Skeletal muscle tissue (tissue), 4 donors: ENCODE results near the gene HJURP. TPM values are rescaled to one million over a fixed set of nuclear protein-coding genes. Genes with fewer than 3 reads are reported as not detected.

Source experiments
- H3K27ac ChIP-seq: one replicate; pipeline ENCODE4 v1.7.0; 2013; ENCODE audit warnings: mild to moderate bottlenecking, low read depth, low read length, inconsistent platforms
- H3K27me3 ChIP-seq, 3 donors: one replicate each; pipeline ENCODE4 v1.7.0; 2013; ENCODE audit warnings: low read length in 3 of 3; ENCODE audit not compliant: control insufficient read depth in 3 of 3, insufficient read depth in 3 of 3
- H3K36me3 ChIP-seq, 3 donors: one replicate each; pipeline ENCODE4 v1.7.0; 2013; ENCODE audit warnings: low read length in 3 of 3; ENCODE audit not compliant: control insufficient read depth in 3 of 3, insufficient read depth in 3 of 3
- H3K4me1 ChIP-seq, 3 donors: one replicate each; pipeline ENCODE4 v1.7.0; 2013; ENCODE audit warnings: low read length in 3 of 3, mild to moderate bottlenecking in 3 of 3; ENCODE audit not compliant: control insufficient read depth in 3 of 3, insufficient read depth in 3 of 3
- H3K4me3 ChIP-seq, 3 donors: one replicate each; pipeline ENCODE4 v1.7.0; 2013; ENCODE audit warnings: low read length in 3 of 3
- H3K9ac ChIP-seq, 3 donors: one replicate each; pipeline ENCODE4 v1.7.0; 2013; ENCODE audit warnings: low read length in 3 of 3, mild to moderate bottlenecking in 3 of 3, moderate library complexity in 2 of 3, low read depth in 1 of 3
- H3K9me3 ChIP-seq, 3 donors: one replicate each; pipeline ENCODE4 v1.7.0; 2013; ENCODE audit warnings: low read length in 3 of 3; ENCODE audit not compliant: control insufficient read depth in 3 of 3
- total RNA-seq: library from RNA; depleted of rRNA; stranded (reverse); fragments of >200 nt; gene quantifications from one replicate; pipeline ENCODE4 v1.2.3, GENCODE V29; 2014
- donor health status: Osteomylitis.

The HJURP gene
- total RNA-seq, 1 donor from 2014 or later, result 3.1 TPM

- Histone ChIP-seq H3K4me1 (no peaks in the 10 kb centered on the region), H3K4me3 (no peak overlapping the region), H3K36me3 (no peaks in the 10 kb centered on the region), H3K9ac (no peak overlapping the region), H3K27me3 (no peaks in the 10 kb centered on the region), H3K27ac (no peak overlapping the region), H3K9me3 (peaks cover 0 to 2% (median 0%) of the 10 kb centered on the region in 3 donors)
Observed at GRCh38 chr2:233832869-233833311, 21.4 kb downstream of the HJURP start.

- no peaks in the 10 kb centered on the region for H3K27me3 ChIP-seq
- peaks cover 0 to 2% (median 0%) of the 10 kb centered on the region in 3 donors for H3K9me3 ChIP-seq
- H3K27ac ChIP-seq, result no peak overlapping the region
- no peak overlapping the region for H3K4me3 ChIP-seq
- no peaks in the 10 kb centered on the region for H3K36me3 ChIP-seq
- H3K4me1 ChIP-seq, result no peaks in the 10 kb centered on the region
- no peak overlapping the region for H3K9ac ChIP-seq
Observed at GRCh38 chr2:233832414-233832813, 21.9 kb downstream of the HJURP start.

- H3K9ac ChIP-seq, result no peak overlapping the region
- no peak overlapping the region for H3K27ac ChIP-seq
- H3K9me3 ChIP-seq, result peaks cover 0 to 2% (median 0%) of the 10 kb centered on the region in 3 donors
- no peaks in the 10 kb centered on the region for H3K36me3 ChIP-seq
- H3K27me3 ChIP-seq, result no peaks in the 10 kb centered on the region
- no peaks in the 10 kb centered on the region for H3K4me1 ChIP-seq
- H3K4me3 ChIP-seq, result no peak overlapping the region
Observed at GRCh38 chr2:233831861-233832260, 22.5 kb downstream of the HJURP start.

GRCh38 chr2:233831011-233831721 is 23.2 kb downstream of the HJURP start:
- Histone ChIP-seq H3K4me1 (no peaks in the 10 kb centered on the region), H3K36me3 (no peaks in the 10 kb centered on the region), H3K27me3 (no peaks in the 10 kb centered on the region), H3K4me3 (no peak overlapping the region), H3K9me3 (peaks cover 0 to 4% (median 2%) of the 10 kb centered on the region in 3 donors), H3K9ac (no peak overlapping the region), H3K27ac (no peak overlapping the region)

GRCh38 chr2:233830111-233830802 is 24.1 kb downstream of the HJURP start:
- Histone ChIP-seq H3K4me1 (no peaks in the 10 kb centered on the region), H3K9ac (no peak overlapping the region), H3K27me3 (no peaks in the 10 kb centered on the region), H3K27ac (no peak overlapping the region), H3K9me3 (peaks cover 0 to 4% (median 0%) of the 10 kb centered on the region in 3 donors), H3K4me3 (no peak overlapping the region), H3K36me3 (no peaks in the 10 kb centered on the region)

- no peak overlapping the region for H3K9ac ChIP-seq
- H3K4me1 ChIP-seq, result no peaks in the 10 kb centered on the region
- no peak overlapping the region for H3K27ac ChIP-seq
- H3K36me3 ChIP-seq, result no peaks in the 10 kb centered on the region
- no peaks in the 10 kb centered on the region for H3K27me3 ChIP-seq
- peaks cover 0 to 4% (median 0%) of the 10 kb centered on the region in 3 donors for H3K9me3 ChIP-seq
- no peak overlapping the region for H3K4me3 ChIP-seq
Observed at GRCh38 chr2:233829193-233830110, 24.9 kb downstream of the HJURP start.

GRCh38 chr2:233828546-233829192 is 25.7 kb downstream of the HJURP start:
- H3K27me3 ChIP-seq, result no peaks in the 10 kb centered on the region
- H3K9ac ChIP-seq, result no peak overlapping the region
- no peak overlapping the region for H3K27ac ChIP-seq

GRCh38 chr2:233824373-233824772 is 30.0 kb downstream of the HJURP start:
- H3K27ac ChIP-seq, result no peak overlapping the region
- H3K36me3 ChIP-seq, result no peaks in the 10 kb centered on the region
- no peaks in the 10 kb centered on the region for H3K4me1 ChIP-seq
- no peak overlapping the region for H3K4me3 ChIP-seq
- peaks cover 0 to 4% (median 0%) of the 10 kb centered on the region in 3 donors for H3K9me3 ChIP-seq
- no peak overlapping the region for H3K9ac ChIP-seq
- H3K27me3 ChIP-seq, result peaks cover 0 to 1% (median 0%) of the 10 kb centered on the region in 3 donors

More at GRCh38 chr2:233828546-233829192, 25.7 kb downstream of the HJURP start:
- Histone ChIP-seq H3K36me3 (no peaks in the 10 kb centered on the region), H3K9me3 (peaks cover 0 to 4% (median 0%) of the 10 kb centered on the region in 3 donors), H3K4me1 (no peaks in the 10 kb centered on the region), H3K4me3 (no peak overlapping the region)

- H3K4me1 ChIP-seq, result no peaks in the 10 kb centered on the region
- H3K27me3 ChIP-seq, result peaks cover 0 to 3% (median 0%) of the 10 kb centered on the region in 3 donors
- H3K27ac ChIP-seq, result no peak overlapping the region
- no peaks in the 10 kb centered on the region for H3K36me3 ChIP-seq
- H3K4me3 ChIP-seq, result no peak overlapping the region
- peaks cover 0 to 4% (median 0%) of the 10 kb centered on the region in 3 donors for H3K9me3 ChIP-seq
- no peak overlapping the region for H3K9ac ChIP-seq
Observed at GRCh38 chr2:233823731-233824121, 30.6 kb downstream of the HJURP start.
